Thymus (tissue), 11 donors: ENCODE data around the gene BAIAP3. TPM values are rescaled to one million over a fixed set of nuclear protein-coding genes. Genes with fewer than 3 reads are reported as not detected.

Experiments
- DNase-seq, 9 donors: peaks; one replicate each; pipeline ENCODE4 v3.0.0-alpha.2; 2013; ENCODE audit warnings: low spot score in 9 of 9, low read depth in 6 of 9, missing footprints in 1 of 9
- H3K27ac ChIP-seq, 2 donors: one replicate each; pipeline ENCODE4 v1.5.1; 2013; ENCODE audit warnings: control low read depth in 1 of 2, low read depth in 1 of 2, low read length in 1 of 2, mild to moderate bottlenecking in 1 of 2, moderate library complexity in 1 of 2
- H3K27me3 ChIP-seq, 2 donors: one replicate each; pipeline ENCODE4 v1.5.1; 2013; ENCODE audit warnings: low read length in 1 of 2; ENCODE audit not compliant: control insufficient read depth in 2 of 2, insufficient read depth in 1 of 2
- H3K36me3 ChIP-seq, 2 donors: one replicate each; pipeline ENCODE4 v1.5.1; 2013; ENCODE audit warnings: low read length in 1 of 2, mild to moderate bottlenecking in 1 of 2, moderate library complexity in 1 of 2; ENCODE audit not compliant: control insufficient read depth in 2 of 2, insufficient read depth in 2 of 2
- H3K4me1 ChIP-seq, 2 donors: one replicate each; pipeline ENCODE4 v1.5.1; 2013; ENCODE audit warnings: low read length in 2 of 2; ENCODE audit not compliant: control insufficient read depth in 2 of 2, insufficient read depth in 2 of 2
- H3K4me3 ChIP-seq, 2 donors: one replicate each; pipeline ENCODE4 v1.5.1; 2013; ENCODE audit warnings: low read length in 2 of 2, control low read depth in 1 of 2, mild to moderate bottlenecking in 1 of 2
- H3K9me3 ChIP-seq, 2 donors: one replicate each; pipeline ENCODE4 v1.5.1; 2013; ENCODE audit warnings: low read length in 1 of 2, mild to moderate bottlenecking in 1 of 2; ENCODE audit not compliant: control insufficient read depth in 2 of 2, insufficient read depth in 1 of 2
- WGBS: extraction: QIAGEN DNeasy Blood & Tissue Kit; methylation state at CpG from one replicate; pipeline ENCODE4 v1.1.7; 2013; 5-methylcytosine and 5-hydroxymethylcytosine counted together
- polyA plus RNA-seq: library from polyadenylated mRNA; stranded (reverse); fragments of 200-250 nt; gene quantifications from one replicate; pipeline ENCODE4 v1.2.3, GENCODE V29; 2013
- total RNA-seq: library from RNA; stranded (reverse); fragments of 120-200 nt; gene quantifications from one replicate; pipeline ENCODE4 v1.2.4, GENCODE V29; 2013
- donor health status: healthy.

Gene BAIAP3
- total and polyA plus RNA-seq, 2 donors: 0.52 to 5.4 TPM

DNA sequence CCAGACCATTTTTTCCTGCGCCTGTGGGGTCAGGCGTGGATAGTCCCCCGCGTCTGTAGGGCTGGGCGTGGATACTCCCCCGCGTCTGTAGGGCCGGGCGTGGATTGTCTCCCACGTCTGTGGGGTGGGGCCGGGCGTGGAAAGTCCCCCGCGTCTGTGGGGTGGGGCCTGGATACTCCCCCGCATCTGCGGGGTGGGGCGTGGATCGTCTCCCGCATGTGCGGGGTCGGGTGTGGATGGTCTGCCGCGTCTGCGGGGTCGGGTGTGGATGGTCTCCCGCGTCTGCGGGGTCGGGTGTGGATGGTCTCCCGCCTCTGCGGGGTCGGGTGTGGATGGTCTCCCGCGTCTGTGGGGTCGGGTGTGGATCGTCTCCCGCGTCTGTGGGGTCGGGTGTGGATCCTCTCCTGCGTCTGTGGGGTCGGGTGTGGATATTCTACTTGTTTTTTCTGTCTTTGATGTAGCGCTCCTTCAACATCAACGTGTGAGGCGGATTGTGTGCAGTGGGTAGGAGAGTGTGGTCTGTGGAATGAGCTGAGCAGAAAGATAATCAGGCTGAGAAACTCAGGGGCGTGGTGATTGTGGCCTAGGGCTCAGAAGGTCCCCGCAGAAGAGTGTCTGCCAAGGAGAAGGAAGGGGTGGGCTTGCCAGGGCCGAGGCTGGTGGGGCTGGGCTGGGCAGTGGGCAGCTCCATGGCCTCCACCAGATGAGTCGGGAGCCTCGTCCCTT lies 21.5 kb downstream of the BAIAP3 start:
- 95% methylated on average over 49 of the region's 49 CpGs for WGBS
- DNase-seq: no peak
- Histone ChIP-seq H3K27ac (no peak overlapping the region), H3K9me3 (no peaks in the 10 kb centered on the region), H3K36me3 (peaks cover 4 to 7% of the 10 kb centered on the region in 2 donors), H3K4me3 (no peak overlapping the region), H3K4me1 (peaks cover 20 to 25% of the 10 kb centered on the region in 2 donors), H3K27me3 (no peaks in the 10 kb centered on the region)

GRCh38 chr16:1355591-1355990 lies 22.1 kb downstream of the BAIAP3 start:
- DNase-seq: no peak
- H3K36me3 ChIP-seq: peaks cover 1 to 3% of the 10 kb centered on the region in 2 donors
- WGBS: 97% methylated on average over 15 of the region's 15 CpGs
- H3K4me1 ChIP-seq: peaks cover 18 to 20% of the 10 kb centered on the region in 2 donors
- H3K9me3 ChIP-seq: no peaks in the 10 kb centered on the region
- no peaks in the 10 kb centered on the region for H3K27me3 ChIP-seq
- no peak overlapping the region for H3K27ac ChIP-seq
- no peak overlapping the region for H3K4me3 ChIP-seq

DNA sequence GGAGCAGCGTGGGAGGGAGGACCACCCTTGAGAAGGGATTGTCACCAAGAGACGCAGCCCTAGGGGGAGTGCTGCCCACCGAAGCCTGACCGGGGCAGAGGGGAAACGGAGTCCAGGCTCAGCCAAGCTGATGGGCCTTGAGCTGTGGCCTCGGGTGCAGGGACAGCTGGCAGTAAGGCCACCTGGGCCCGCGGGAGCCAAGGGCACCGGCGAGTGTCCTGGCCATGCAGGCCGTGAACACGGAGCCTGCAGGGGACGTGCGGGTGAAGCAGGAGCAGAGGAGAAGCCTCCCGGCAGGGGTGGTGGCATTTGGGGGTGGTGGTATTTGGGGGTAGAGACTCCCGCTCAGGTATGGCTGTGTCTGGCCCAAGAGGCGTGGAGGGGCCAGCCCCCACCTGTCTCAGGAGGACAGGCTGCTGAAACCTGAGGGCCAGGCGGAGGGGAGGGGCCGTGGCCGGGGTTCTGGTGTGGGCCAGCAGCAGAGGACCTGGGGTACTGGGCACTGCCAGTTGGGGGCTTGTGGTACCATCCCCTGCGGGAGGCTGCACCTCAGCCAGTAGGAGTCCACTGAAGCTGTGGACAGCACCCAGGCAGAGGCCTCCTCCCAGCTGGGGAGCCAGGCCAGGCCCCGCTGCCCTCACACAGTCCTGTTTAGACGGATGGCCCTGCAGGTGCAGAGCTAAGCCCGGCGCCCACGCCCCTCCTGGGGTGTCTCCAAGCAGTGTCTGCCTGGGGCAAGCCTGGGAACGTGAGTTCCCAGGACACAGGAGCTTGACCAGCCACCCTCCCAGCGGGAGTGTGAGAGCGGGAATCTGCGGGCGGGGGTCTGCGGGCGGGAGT lies 22.8 kb downstream of the BAIAP3 start:
- no peak overlapping the region for H3K4me3 ChIP-seq
- no peaks in the 10 kb centered on the region for H3K9me3 ChIP-seq
- H3K4me1 ChIP-seq: peaks cover 11 to 15% of the 10 kb centered on the region in 2 donors
- H3K36me3 ChIP-seq: peaks cover 3 to 6% of the 10 kb centered on the region in 2 donors
- H3K27me3 ChIP-seq: no peaks in the 10 kb centered on the region
- no peak overlapping the region for H3K27ac ChIP-seq
- no peak for DNase-seq
- WGBS: 95% methylated on average over 33 of the region's 33 CpGs

- WGBS: 95% methylated on average over 19 of the region's 19 CpGs
- H3K27ac ChIP-seq: no peak overlapping the region
- no peaks in the 10 kb centered on the region for H3K27me3 ChIP-seq
- no peak for DNase-seq
- no peak overlapping the region for H3K4me3 ChIP-seq
- H3K36me3 ChIP-seq: peaks cover 18 to 23% of the 10 kb centered on the region in 2 donors
- H3K9me3 ChIP-seq: no peaks in the 10 kb centered on the region
- peaks cover 4 to 5% of the 10 kb centered on the region in 2 donors for H3K4me1 ChIP-seq
Measured at GRCh38 chr16:1357906-1358566, 24.6 kb downstream of the BAIAP3 start.

- no peak for DNase-seq
- Histone ChIP-seq H3K4me1 (no peaks in the 10 kb centered on the region), H3K36me3 (peaks cover 49 to 53% of the 10 kb centered on the region in 2 donors), H3K9me3 (no peaks in the 10 kb centered on the region), H3K4me3 (no peak overlapping the region), H3K27me3 (no peaks in the 10 kb centered on the region), H3K27ac (no peak overlapping the region)
- WGBS: 98% methylated on average over 43 of the region's 43 CpGs
Measured at GRCh38 chr16:1361685-1362360, 28.4 kb downstream of the BAIAP3 start.

DNA sequence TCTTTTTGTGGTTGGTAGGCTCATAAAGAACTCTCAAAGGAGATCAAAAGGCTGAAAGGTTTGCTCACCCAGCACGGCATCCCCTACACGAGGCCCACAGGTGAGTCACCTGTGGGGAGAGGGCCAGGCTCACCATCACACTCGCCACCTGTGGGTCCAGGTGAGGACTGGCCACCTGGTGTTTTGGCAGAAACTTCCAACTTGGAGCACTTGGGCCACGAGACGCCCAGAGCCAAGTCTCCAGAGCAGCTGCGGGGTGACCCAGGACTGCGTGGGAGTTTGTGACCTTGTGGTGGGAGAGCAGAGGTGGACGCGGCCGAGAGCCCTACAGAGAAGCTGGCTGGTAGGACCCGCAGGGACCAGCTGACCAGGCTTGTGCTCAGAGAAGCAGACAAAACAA lies 29.4 kb downstream of the BAIAP3 start:
- H3K9me3 ChIP-seq: no peaks in the 10 kb centered on the region
- H3K27me3 ChIP-seq: no peaks in the 10 kb centered on the region
- H3K4me3 ChIP-seq: no peak overlapping the region
- no peaks in the 10 kb centered on the region for H3K4me1 ChIP-seq
- H3K36me3 ChIP-seq: peaks cover 56 to 62% of the 10 kb centered on the region in 2 donors
- no peak for DNase-seq
- no peak overlapping the region for H3K27ac ChIP-seq
- 93% methylated on average over 11 of the region's 11 CpGs for WGBS

DNA sequence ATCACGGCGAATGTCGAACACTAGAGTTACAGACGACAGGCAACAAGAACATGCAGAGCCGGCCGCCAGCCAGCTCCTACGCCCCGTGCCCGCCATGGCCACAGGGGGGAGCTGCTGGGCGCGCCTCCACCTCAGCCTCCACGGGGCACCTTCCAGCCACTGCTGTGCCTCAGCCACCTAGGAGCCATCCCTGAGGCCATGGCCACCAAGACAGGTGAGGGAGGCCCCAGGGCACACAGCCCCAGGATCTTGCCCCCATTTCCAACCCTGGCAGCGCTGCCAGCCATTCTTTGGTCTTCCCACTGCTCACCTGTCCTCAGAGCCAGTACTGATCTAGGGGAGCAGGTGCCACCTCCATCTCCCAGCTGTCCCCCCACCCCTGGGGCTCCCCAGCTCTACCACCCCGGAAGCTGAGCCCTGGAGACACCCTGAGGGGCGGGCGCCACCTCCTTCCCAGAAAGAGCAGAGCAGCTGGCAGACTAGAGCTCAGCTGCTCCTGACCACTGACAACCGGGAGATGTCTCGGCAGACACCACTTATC lies 30.1 kb downstream of the BAIAP3 start:
- Histone ChIP-seq H3K27ac (no peak overlapping the region), H3K27me3 (no peaks in the 10 kb centered on the region), H3K4me3 (no peak overlapping the region), H3K36me3 (peaks cover 58 to 66% of the 10 kb centered on the region in 2 donors), H3K9me3 (no peaks in the 10 kb centered on the region), H3K4me1 (no peaks in the 10 kb centered on the region)
- DNase-seq: peak in 6 of 9 donors; percentile 17 to 66 (median 50)
- WGBS: 66% methylated on average over 18 of the region's 18 CpGs

GRCh38 chr16:1364510-1364909 lies 31.1 kb downstream of the BAIAP3 start:
- peaks cover 61 to 68% of the 10 kb centered on the region in 2 donors for H3K36me3 ChIP-seq
- no peaks in the 10 kb centered on the region for H3K9me3 ChIP-seq
- no peak for DNase-seq
- no peak overlapping the region for H3K4me3 ChIP-seq
- no peaks in the 10 kb centered on the region for H3K27me3 ChIP-seq
- H3K4me1 ChIP-seq: no peaks in the 10 kb centered on the region
- WGBS: 93% methylated on average over 22 of the region's 22 CpGs
- no peak overlapping the region for H3K27ac ChIP-seq
